ENCODE data around the gene AGFG2.

DNA sequence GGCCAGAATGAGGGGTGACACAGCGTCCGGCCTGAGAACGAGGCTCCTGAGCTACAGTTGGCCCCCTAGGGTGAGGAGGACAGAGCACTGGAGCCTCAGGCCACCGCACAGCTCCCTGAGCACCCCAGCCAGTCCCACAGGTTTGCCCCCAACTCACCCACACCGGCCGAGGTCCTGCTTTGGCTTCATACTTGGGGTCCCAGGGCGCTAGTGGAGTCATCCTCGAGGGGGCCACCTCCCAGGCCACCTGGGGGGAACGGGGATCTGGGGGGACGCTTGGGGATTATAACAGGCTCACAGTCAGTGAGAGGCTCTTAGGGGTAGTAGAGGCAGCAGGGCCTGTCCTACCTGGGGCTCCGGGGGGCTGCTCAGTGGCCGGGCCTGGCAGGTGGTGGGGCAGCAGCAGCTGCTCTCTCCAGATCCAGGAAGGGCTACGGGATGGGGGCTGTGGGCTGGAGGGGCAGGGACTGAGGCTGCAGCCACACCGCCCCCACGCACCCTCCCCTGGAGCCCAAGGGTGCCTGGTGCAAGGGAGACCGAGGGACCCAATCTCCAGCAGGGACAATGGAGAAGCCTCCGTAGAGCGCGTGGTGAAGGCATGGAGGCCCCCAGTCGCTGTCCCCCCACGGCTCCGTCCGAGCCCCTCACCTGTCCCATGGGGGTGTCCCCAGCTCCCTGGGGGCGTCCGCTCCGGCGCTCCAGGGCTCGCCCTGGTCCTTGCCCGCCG is 34.1 kb downstream of the AGFG2 start:
- no peak for TF ChIP-seq POLR2AphosphoS5 (IDR thresholded peaks at IDR 0.05; ENCODE audit: borderline replicate concordance, low read depth, low read length)
- TF ChIP-seq EZH2 (IDR thresholded peaks at IDR 0.05) = no peak

Data from SK-N-MC (cell line).